ENCODE measurements around the gene PCYOX1L.

Gene PCYOX1L

GRCh38 chr5:149407323-149408251, 49.7 kb downstream of the PCYOX1L start:
- DNase-seq (ENCODE audit: low spot score) = peak; percentile 34

DNA sequence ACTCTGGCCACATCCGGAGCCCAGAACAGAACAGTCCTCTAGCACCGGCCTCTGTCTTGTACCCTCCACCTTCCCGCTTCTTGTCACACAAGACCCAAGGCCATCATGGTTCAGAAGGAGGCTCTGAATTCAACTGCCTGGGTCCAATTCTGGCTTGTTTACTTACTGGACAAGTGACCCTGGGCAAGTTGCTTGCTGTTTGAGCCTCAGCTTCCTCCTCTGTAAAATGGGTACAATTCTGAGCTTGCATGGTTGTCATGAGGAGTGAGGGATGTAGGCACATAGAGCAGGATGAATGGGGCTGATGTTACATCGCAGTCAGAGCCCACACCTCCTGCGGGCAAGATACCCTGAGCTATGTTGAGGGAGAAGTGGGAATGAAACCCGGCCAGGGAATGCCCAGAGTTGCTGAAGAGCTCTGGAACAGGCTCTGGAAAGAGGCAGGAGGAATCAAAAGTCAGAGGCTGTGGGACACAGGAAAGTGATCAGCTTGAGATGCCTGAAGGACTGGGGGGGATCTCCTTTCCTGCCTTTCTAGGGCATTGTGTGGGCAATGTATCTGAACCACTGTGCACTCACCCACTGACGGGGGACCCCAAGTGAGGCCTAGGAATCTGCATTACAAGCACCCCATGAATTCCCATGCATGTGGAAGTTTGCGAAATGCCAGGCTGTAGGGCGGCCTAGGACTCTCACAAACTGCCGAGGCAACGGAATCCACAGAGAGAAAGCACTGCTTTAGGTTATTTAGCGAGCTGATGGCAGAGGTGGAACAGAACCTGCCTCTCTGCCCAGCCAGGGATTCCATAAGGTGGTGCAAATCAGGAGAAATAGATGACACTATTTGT, 50.6 kb downstream of the PCYOX1L start:
- DNase-seq (ENCODE audit: low spot score) = no peak

DNA sequence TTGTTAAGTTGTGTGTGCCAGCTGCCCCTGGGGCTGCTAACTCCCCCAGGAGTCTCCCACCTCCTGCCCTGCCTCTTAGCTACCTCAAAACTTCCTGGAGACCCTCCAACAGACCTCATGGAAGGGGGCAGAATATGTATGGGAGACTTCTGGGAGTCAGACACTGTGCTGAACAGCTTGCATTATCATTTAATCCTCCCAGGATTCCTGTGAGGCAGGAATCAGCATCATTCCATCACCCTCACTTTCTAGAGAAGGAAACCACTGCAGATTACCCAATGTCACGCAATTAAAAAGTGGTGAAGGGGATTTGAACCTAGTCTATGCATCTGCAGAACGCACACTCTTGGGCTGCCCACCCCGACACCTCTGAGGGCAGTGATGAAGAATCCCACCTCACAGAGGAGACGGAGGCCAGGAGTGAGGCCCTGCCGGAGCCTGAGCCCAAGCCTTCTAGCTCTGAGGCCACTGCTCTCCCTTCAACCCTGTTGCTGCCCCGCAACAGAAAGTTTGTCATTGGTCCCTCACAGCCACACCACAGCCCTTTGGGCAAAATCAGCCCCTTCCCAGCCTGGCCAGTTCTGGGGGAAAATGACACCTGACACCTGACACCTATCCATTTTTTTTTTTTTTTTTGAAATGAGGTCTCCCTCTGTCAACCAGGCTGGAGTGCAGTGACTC, 51.6 kb downstream of the PCYOX1L start:
- DNase-seq (ENCODE audit: low spot score) = no peak

GRCh38 chr5:149410071-149410470, 52.2 kb downstream of the PCYOX1L start:
- no peak for DNase-seq (ENCODE audit: low spot score)

GRCh38 chr5:149410721-149411432, 53.0 kb downstream of the PCYOX1L start:
- no peak for DNase-seq (ENCODE audit: low spot score)

DNA sequence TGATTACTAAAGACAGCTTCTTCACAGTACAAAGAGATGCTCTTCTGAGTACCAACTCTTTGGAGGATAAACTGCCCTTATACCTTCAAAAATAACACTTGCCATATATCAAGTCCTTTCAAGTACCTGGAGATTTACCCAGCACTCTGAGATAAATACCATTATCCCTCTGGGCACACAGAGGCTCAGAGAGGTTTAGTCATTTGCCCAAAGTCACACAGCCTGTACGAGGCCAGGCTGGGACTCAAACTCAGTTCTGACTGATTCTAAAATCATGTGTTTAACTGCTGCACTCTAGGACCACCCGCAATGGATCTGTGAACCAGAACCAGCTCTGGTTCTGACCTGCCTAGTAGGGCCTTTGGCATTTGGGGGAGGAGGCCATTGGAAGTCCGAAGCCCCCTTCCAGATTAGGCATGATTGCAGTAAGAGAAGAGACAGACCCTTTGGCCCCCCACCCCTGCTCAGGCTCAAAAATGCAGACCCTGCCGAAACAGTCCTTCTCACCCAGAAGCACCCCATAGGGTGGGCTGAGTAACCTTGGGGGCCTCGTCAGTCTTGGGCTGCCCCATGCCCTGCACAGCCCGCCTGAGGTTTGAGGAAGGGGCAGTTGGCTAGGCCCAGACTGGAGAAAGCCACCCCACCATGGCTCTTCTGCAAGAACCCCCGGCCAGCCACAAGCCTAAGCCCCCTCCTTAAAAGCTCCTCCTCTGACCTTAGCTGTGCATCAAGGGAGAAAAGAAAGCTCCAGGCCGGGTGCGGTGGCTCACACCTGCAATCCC, 54.1 kb downstream of the PCYOX1L start:
- DNase-seq (ENCODE audit: low spot score) = no peak

DNA sequence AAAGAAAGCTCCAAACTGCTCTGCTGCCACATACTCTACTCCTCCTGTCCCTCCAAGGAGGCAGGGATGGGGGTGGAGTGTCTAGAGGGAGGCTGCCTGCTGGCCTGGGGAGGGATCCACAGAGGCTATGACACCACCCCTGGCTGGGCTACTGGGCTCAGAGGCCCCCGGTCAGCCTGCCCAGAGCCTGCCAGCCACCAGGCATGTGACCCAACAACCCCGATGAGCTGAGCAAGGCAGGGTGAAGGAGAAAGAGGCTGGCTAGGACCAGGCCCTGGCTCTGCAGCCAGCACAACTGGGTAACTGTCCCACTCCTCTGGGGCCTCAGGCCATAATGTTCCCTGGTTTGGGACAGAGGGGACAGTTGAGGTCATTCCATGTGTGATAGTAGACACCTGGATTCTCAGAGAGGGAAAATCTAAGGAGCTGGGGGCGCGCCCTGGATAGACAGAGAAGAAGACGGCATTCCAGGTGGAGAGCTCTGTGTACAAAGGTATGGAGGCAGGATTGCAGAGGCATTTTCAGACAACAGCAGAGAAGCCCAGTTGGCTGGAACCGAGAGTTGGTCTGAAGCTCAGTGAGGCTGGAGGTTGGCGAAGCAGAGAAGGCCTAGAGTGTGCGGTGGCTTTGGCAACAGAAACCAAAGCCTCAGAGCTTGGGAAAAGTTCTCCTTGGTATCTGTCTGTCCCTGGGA, 55.1 kb downstream of the PCYOX1L start:
- no peak for DNase-seq (ENCODE audit: low spot score)

GRCh38 chr5:149413477-149414210, 55.8 kb downstream of the PCYOX1L start:
- no peak for DNase-seq (ENCODE audit: low spot score)

GRCh38 chr5:149414405-149415065, 56.7 kb downstream of the PCYOX1L start:
- DNase-seq (ENCODE audit: low spot score) = no peak

- no peak for DNase-seq (ENCODE audit: low spot score)
Observed at GRCh38 chr5:149415066-149415967, 57.5 kb downstream of the PCYOX1L start.

DNA sequence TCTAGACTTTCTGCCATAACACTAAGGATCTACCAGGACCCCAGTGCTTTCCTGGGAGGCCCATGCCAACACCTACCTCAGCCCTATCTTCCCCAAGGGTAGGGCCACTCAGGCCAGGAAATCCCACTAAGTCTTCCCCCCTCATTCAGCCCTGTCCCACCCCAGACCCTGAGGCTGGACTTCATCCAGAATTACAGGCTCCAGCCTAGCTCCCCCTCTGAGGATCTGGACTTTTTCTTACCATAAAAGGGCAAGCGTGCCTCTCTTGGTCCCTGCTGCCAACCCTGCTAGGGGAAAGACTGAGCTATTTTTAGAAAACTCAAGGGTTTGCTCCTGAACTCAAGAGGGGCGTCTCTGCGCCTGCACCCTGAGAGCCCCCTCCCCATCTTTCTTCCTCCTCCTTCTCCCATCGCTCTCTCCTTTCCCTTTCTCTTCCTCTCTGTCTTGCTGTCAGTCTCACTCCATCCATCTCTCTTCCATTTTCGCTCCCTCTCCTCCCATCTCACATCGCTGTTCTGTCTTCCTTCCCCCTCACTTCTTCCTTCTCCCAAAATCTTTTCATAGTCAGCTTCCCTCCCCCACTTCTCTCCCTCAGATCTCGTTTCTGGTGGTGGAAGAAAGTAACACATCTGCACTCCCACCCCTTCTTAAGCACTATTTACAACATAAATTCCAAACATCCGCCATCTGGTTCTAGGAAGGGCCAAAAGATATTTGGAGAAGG, 59.3 kb downstream of the PCYOX1L start:
- DNase-seq (ENCODE audit: low spot score) = no peak

- DNase-seq (ENCODE audit: low spot score) = no peak
Observed at GRCh38 chr5:149417711-149418368, 60.0 kb downstream of the PCYOX1L start.

DNA sequence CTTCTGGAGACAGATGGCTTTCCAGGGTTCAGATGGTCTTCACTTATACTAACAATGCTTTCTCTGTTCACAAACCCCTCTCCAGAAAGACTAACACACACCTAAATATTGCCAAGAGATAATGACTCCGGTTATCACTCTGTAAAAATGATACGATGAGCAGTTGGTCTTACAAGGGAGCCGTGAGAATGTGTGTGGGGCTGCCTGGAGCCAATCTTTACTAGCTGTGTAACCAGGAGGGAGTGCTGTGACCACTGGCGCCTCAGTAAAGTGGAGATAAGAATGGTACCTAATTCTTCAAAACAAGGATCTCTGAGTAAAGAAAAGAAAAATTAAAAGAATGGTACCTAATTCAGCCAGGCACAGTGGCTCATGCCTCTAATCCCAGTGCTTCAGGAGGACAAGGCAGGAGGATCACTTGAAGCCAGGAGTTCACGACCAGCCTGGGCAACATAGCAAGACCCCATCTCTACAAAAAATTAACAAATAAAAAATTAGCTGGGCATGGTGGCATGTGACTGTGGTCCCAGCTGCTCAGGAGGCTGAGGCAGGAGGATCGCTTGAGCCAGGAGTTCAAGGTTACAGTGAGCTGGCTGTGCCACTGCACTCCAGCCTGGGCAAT, 61.2 kb downstream of the PCYOX1L start:
- no peak for DNase-seq (ENCODE audit: low spot score)
